Subcutaneous preadipocyte (primary cell): ENCODE measurements around the gene HS3ST3A1. TPM values are rescaled to one million over a fixed set of nuclear protein-coding genes. Genes with fewer than 3 reads are reported as not detected.

Source experiments
- small RNA-seq: library from RNA; depleted of rRNA; stranded (forward); fragments of <200 nt; gene quantifications from one replicate; pipeline ENCODE3, GENCODE V24; 2012
- total RNA-seq: library from RNA; depleted of rRNA; stranded (reverse); fragments of >200 nt; gene quantifications from 2 replicates; pipeline ENCODE4 v1.2.3, GENCODE V29; 2012

HS3ST3A1 gene
- 9.9 and 57.7 TPM in 2 replicates for total RNA-seq

GRCh38 chr17:13601776-13602551, at the start of gene HS3ST3A1:
TSS of gene HS3ST3A1 (minus strand) at chr17:13601929. CDS start at chr17:13601129, 800 bp downstream.

Small RNA genes lying within 50 kb of the gene (small RNA-seq; reads per million reads assigned to genes)
- gene MIR548H3 = not detected
